Ovary (tissue), 3 donors: ENCODE results near the gene DRC1.

Experiments
- CTCF ChIP-seq, 3 donors: fragments of 450-650 bp in 2 of 3; fragments of 200-600 bp in 1 of 3; IDR thresholded peaks; one replicate each; pipeline versions ENCODE4 v1.5.1 to v1.8.0; 2016 to 2022; ENCODE audit warnings: antibody characterized with exemption in 3 of 3, mild to moderate bottlenecking in 1 of 3
- EP300 ChIP-seq: sonication (generic); formaldehyde crosslinking; IDR thresholded peaks from one replicate; pipeline ENCODE4 v1.6.1; 2017; ENCODE audit warnings: antibody characterized with exemption
- donor health status: DM: no; HTN: no; CAD: no.

DNA sequence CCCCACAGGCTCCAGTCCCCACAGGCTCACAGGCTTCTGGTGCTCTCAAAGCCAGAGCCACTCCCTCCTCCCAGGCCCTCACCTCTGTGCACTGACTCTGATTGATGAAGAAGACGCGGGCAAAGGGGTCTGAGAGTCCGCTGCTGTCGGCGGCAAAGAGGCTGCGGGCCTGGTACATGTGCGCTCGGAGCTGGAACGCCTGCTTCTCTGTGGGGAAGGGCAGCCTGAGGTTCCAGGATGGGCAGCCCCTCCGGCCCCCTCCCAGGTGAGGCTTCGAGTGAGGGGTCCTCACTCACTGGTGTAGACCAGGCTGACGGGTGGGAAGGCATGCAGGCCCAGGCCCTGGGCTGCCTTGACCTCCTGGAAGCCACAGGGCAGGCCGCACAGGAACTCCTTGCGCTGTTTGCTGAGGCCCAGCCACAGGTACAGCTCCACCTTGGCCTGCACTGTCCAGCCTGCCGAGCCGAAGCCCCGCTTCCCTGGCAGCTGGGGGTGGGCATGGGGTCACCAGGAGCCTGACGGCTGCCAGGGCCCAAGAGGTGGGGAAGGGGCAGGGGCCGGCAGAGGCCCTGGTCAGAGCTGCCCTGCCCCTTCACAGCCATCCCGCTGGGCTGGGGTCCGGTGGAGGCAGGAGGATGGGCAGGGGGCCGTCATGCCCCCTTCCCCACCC lies 74.2 kb downstream of the DRC1 start:
- no peak for TF ChIP-seq CTCF (IDR thresholded peaks at IDR 0.05)
- no peak for TF ChIP-seq EP300
